ENCODE data around the gene TGFBRAP1.

The TGFBRAP1 gene

DNA sequence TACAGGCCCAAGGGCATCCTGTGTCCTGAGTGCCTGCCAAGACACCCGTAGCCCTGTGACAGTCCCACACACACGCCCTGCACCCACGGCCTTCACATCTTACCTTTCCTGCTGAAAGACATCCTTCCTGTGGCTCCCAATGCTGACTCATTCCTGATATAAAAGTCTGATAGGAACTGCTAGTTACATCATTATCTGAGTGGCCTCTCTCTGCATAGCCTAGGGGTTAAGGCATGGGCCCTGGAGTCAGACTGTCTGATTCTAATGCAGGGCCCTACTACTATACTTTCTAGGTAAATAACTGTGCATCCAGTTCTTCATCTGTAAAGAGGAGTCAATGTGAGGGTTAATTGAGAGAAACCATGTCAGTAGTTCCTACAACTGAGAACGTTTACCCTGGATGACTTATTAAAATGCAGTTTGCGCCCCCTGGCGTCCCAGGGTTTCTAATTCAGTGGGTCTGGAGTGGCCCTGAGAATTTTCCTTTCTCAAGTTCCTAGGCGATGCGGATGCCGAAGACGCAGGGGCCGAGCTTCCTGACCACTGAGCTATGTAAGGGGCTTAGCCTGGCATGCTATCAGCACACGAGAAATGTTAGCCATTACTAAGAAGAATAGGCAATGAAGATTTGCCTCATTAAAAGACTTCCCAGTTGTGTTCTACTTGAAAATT is 94.0 kb downstream of the TGFBRAP1 start:
- DNase-seq = peak; percentile 46

DNA sequence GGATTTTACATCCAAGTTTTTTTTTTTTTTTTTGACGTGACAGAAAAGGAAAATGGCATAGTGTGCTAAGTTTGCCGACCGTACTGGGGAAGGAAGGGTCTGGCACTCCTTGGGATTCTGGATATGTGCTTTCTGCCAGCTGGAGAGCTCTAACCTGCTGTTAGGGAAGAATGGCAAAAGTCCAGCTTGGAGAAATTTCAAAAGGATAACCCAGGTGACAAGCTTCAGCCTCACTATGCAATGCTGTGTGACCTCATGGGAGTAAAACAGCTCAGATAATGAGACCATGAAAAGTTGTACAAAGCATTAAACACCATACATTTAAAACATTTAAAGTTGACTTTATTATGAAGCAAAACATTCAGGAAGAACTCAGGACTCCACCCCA is 98.3 kb downstream of the TGFBRAP1 start:
- no peak for DNase-seq

DNA sequence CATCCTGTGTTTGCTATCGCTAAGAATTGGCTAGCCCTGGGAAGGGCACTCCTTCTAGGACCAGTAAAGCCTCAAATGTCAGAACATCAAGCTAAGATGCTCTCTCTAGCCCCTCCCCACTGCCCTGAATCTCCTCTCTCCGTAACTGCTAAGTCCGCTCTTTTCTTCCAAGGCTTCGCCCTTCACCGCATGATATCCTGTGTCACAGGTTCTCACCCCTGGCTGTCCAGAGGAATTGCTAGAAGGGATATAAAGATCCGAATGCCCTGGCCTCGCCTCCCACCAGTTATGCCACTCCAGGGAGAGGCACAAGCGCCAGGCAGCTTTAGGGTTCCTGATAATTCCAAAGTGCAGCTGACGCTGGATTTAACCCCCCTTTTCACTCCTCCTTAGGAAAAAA is 105.1 kb downstream of the TGFBRAP1 start:
- DNase-seq = no peak

- DNase-seq = no peak
These were observed 108.9 kb downstream of the TGFBRAP1 start for GRCh38 chr2:105220604-105221003.

DNA sequence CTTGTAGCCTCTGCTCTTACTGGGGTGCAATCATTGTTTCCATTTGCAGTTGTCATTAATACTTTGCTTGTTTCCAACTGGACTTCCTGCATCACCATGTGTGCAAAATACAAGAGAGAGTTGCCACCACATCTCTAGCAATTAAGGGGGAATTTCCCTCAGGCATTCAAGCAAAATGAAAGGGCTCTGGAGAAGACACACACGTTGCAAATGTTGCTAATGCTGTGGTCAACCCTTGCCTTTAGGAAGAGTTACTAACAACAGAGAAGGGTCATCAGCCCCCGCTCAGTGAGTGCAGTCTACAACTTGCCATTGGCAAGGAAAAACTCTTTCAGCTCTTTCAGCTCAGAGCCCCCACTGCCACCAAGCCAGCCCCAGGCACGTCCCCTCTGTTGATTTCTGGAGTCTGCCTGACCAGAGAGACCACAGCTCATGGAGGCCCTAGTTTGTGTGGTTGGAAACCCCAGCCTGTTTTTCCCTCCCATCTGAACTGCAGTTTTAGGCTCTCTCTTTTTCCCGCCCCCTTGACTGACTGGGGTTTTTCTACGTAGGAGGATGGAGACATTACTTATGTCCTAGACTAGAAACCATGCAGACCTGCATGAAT is 113.8 kb downstream of the TGFBRAP1 start:
- DNase-seq = no peak

All from CD4-positive, alpha-beta T cell treated with Interleukin-4 for 4 hours (primary cell).